ENCODE results near the gene C19orf25.
"Not testable (repeated sequence)": the region's sequence is repeated elsewhere in the genome, so short reads cannot be mapped to it uniquely, and the experiment has no call there.

Gene C19orf25

GRCh38 chr19:1481893-1482360, 2.9 kb upstream of the C19orf25 start:
- DNase-seq (ENCODE audit: low read depth): no peak

GRCh38 chr19:1481224-1481892, 2.3 kb upstream of the C19orf25 start:
- no peak for DNase-seq (ENCODE audit: low read depth)

GRCh38 chr19:1477056-1477455, 2.0 kb downstream of the C19orf25 start:
- not testable (repeated sequence) for DNase-seq (ENCODE audit: low read depth)

GRCh38 chr19:1475751-1476437, 3.1 kb downstream of the C19orf25 start:
- no peak for DNase-seq (ENCODE audit: low read depth)

- no peak for DNase-seq (ENCODE audit: low read depth)
Observed at GRCh38 chr19:1474765-1475351, 4.2 kb downstream of the C19orf25 start.

- DNase-seq (ENCODE audit: low read depth): no peak
Observed at GRCh38 chr19:1474011-1474764, 4.8 kb downstream of the C19orf25 start.

GRCh38 chr19:1473085-1473851, 5.7 kb downstream of the C19orf25 start:
- DNase-seq (ENCODE audit: low read depth): no peak

- no peak for DNase-seq (ENCODE audit: low read depth)
Observed at GRCh38 chr19:1472231-1473084, 6.6 kb downstream of the C19orf25 start.

- DNase-seq (ENCODE audit: low read depth): no peak
Observed at GRCh38 chr19:1471515-1472160, 7.4 kb downstream of the C19orf25 start.

- DNase-seq (ENCODE audit: low read depth): no peak
Observed at GRCh38 chr19:1471010-1471514, 8.0 kb downstream of the C19orf25 start.

GRCh38 chr19:1470305-1471009, 8.6 kb downstream of the C19orf25 start:
- DNase-seq (ENCODE audit: low read depth): peak; percentile 63

GRCh38 chr19:1470055-1470304, 9.0 kb downstream of the C19orf25 start:
- DNase-seq (ENCODE audit: low read depth): no peak

- DNase-seq (ENCODE audit: low read depth): no peak
Observed at GRCh38 chr19:1469255-1470054, 9.6 kb downstream of the C19orf25 start.

GRCh38 chr19:1468821-1469254, 10.2 kb downstream of the C19orf25 start:
- peak; percentile 52 for DNase-seq (ENCODE audit: low read depth)

- no peak for DNase-seq (ENCODE audit: low read depth)
Observed at GRCh38 chr19:1468274-1468820, 10.7 kb downstream of the C19orf25 start.

- DNase-seq (ENCODE audit: low read depth): no peak
Observed at GRCh38 chr19:1467490-1468273, 11.3 kb downstream of the C19orf25 start.

- no peak for DNase-seq (ENCODE audit: low read depth)
Observed at GRCh38 chr19:1467215-1467489, 11.9 kb downstream of the C19orf25 start.

Measured in activated T-cell treated with anti-CD3 and anti-CD28 coated beads for 48 hours (primary cell).